ENCODE measurements around the gene ANO7.

The ANO7 gene

GRCh38 chr2:241234066-241234790, 45.8 kb downstream of the ANO7 start:
- CTCF ChIA-PET = interaction anchor here (1.0 to 2.1 kb wide), 3 partner anchors 8 to 19 kb away, joined by 3 to 4 read pairs (median 3); no protein-coding TSS in a partner anchor

GRCh38 chr2:241234962-241235740, 46.7 kb downstream of the ANO7 start:
- ChIA-PET POLR2A (no interaction called here), CTCF (interaction anchor here (2.1 kb wide), 1 partner anchor 18 kb away, joined by 4 read pairs; no protein-coding TSS in a partner anchor)
- no peaks in the 10 kb centered on the region for H3K4me1 ChIP-seq (ENCODE audit: control extremely low read depth in 1 of 4, control insufficient read depth in 4 of 4, insufficient read depth in 4 of 4, low read length in 3 of 4)
- H3K9me3 ChIP-seq (ENCODE audit: control extremely low read depth in 1 of 5, control insufficient read depth in 4 of 5, insufficient read depth in 2 of 5, low read depth in 1 of 5, low read length in 4 of 5) = no peaks in the 10 kb centered on the region
- H3K36me3 ChIP-seq (ENCODE audit: control insufficient read depth in 4 of 4, insufficient read depth in 4 of 4, low read length in 3 of 4) = peaks cover 21 to 94% (median 79%) of the 10 kb centered on the region in 4 experiments
- WGBS (ENCODE audit: insufficient coverage) = 92% methylated on average over 15 of the region's 26 CpGs
- H3K27ac ChIP-seq (ENCODE audit: insufficient read depth in 1 of 2, low read depth in 1 of 2, low read length in 2 of 2, poor library complexity in 1 of 2, severe bottlenecking in 2 of 2) = no peak overlapping the region
- no peak overlapping the region for H3K4me3 ChIP-seq (ENCODE audit: control insufficient read depth in 1 of 7, extremely low read depth in 1 of 7, insufficient read depth in 4 of 7, low read depth in 2 of 7, low read length in 6 of 7)
- H3K27me3 ChIP-seq (replicated peaks in 2 of 5; ENCODE audit: control insufficient read depth in 4 of 5, insufficient read depth in 5 of 5, low read length in 4 of 5) = no peaks in the 10 kb centered on the region
- DNase-seq = no peak

More at GRCh38 chr2:241234066-241234790, 45.8 kb downstream of the ANO7 start:
- no peak overlapping the region for H3K27ac ChIP-seq (ENCODE audit: insufficient read depth in 1 of 2, low read depth in 1 of 2, low read length in 2 of 2, poor library complexity in 1 of 2, severe bottlenecking in 2 of 2)
- DNase-seq = no peak
- no peaks in the 10 kb centered on the region for H3K9me3 ChIP-seq (ENCODE audit: control extremely low read depth in 1 of 5, control insufficient read depth in 4 of 5, insufficient read depth in 2 of 5, low read depth in 1 of 5, low read length in 4 of 5)
- H3K36me3 ChIP-seq (ENCODE audit: control insufficient read depth in 4 of 4, insufficient read depth in 4 of 4, low read length in 3 of 4) = peaks cover 18 to 94% (median 79%) of the 10 kb centered on the region in 4 experiments
- H3K27me3 ChIP-seq (replicated peaks in 2 of 5; ENCODE audit: control insufficient read depth in 4 of 5, insufficient read depth in 5 of 5, low read length in 4 of 5) = no peaks in the 10 kb centered on the region
- WGBS (ENCODE audit: insufficient coverage) = 96% methylated on average over 21 of the region's 21 CpGs
- no peak overlapping the region for H3K4me3 ChIP-seq (ENCODE audit: control insufficient read depth in 1 of 7, extremely low read depth in 1 of 7, insufficient read depth in 4 of 7, low read depth in 2 of 7, low read length in 6 of 7)
- no peaks in the 10 kb centered on the region for H3K4me1 ChIP-seq (ENCODE audit: control extremely low read depth in 1 of 4, control insufficient read depth in 4 of 4, insufficient read depth in 4 of 4, low read length in 3 of 4)
- POLR2A ChIA-PET = no interaction called here

GRCh38 chr2:241235859-241236593, 47.5 kb downstream of the ANO7 start:
- H3K4me3 ChIP-seq (ENCODE audit: control insufficient read depth in 1 of 7, extremely low read depth in 1 of 7, insufficient read depth in 4 of 7, low read depth in 2 of 7, low read length in 6 of 7) = no peak overlapping the region
- POLR2A ChIA-PET = no interaction called here
- no peak overlapping the region for H3K27ac ChIP-seq (ENCODE audit: insufficient read depth in 1 of 2, low read depth in 1 of 2, low read length in 2 of 2, poor library complexity in 1 of 2, severe bottlenecking in 2 of 2)
- peaks cover 21 to 94% (median 79%) of the 10 kb centered on the region in 4 experiments for H3K36me3 ChIP-seq (ENCODE audit: control insufficient read depth in 4 of 4, insufficient read depth in 4 of 4, low read length in 3 of 4)
- WGBS (ENCODE audit: insufficient coverage) = 94% methylated on average over 26 of the region's 30 CpGs
- no peaks in the 10 kb centered on the region for H3K4me1 ChIP-seq (ENCODE audit: control extremely low read depth in 1 of 4, control insufficient read depth in 4 of 4, insufficient read depth in 4 of 4, low read length in 3 of 4)
- H3K27me3 ChIP-seq (replicated peaks in 2 of 5; ENCODE audit: control insufficient read depth in 4 of 5, insufficient read depth in 5 of 5, low read length in 4 of 5) = no peaks in the 10 kb centered on the region
- CTCF ChIA-PET = interaction anchor here (2.1 kb wide), 1 partner anchor 17 kb away, joined by 4 read pairs; no protein-coding TSS in a partner anchor
- DNase-seq = no peak
- H3K9me3 ChIP-seq (ENCODE audit: control extremely low read depth in 1 of 5, control insufficient read depth in 4 of 5, insufficient read depth in 2 of 5, low read depth in 1 of 5, low read length in 4 of 5) = no peaks in the 10 kb centered on the region

GRCh38 chr2:241237047-241237446, 48.6 kb downstream of the ANO7 start:
- CTCF ChIA-PET = no interaction called here
- no peak for DNase-seq
- Histone ChIP-seq H3K9me3 (ENCODE audit: control extremely low read depth in 1 of 5, control insufficient read depth in 4 of 5, insufficient read depth in 2 of 5, low read depth in 1 of 5, low read length in 4 of 5) (no peaks in the 10 kb centered on the region), H3K4me3 (ENCODE audit: control insufficient read depth in 1 of 7, extremely low read depth in 1 of 7, insufficient read depth in 4 of 7, low read depth in 2 of 7, low read length in 6 of 7) (no peak overlapping the region), H3K36me3 (ENCODE audit: control insufficient read depth in 4 of 4, insufficient read depth in 4 of 4, low read length in 3 of 4) (peaks cover 17 to 96% (median 78%) of the 10 kb centered on the region in 4 experiments), H3K4me1 (ENCODE audit: control extremely low read depth in 1 of 4, control insufficient read depth in 4 of 4, insufficient read depth in 4 of 4, low read length in 3 of 4) (no peaks in the 10 kb centered on the region), H3K27ac (ENCODE audit: insufficient read depth in 1 of 2, low read depth in 1 of 2, low read length in 2 of 2, poor library complexity in 1 of 2, severe bottlenecking in 2 of 2) (no peak overlapping the region), H3K27me3 (replicated peaks in 2 of 5; ENCODE audit: control insufficient read depth in 4 of 5, insufficient read depth in 5 of 5, low read length in 4 of 5) (no peaks in the 10 kb centered on the region)
- POLR2A ChIA-PET = no interaction called here
- 100% methylated on average over 2 of the region's 6 CpGs for WGBS (ENCODE audit: insufficient coverage)

GRCh38 chr2:241237949-241238371, 49.5 kb downstream of the ANO7 start:
- no peak overlapping the region for H3K4me3 ChIP-seq (ENCODE audit: control insufficient read depth in 1 of 7, extremely low read depth in 1 of 7, insufficient read depth in 4 of 7, low read depth in 2 of 7, low read length in 6 of 7)
- H3K27me3 ChIP-seq (replicated peaks in 2 of 5; ENCODE audit: control insufficient read depth in 4 of 5, insufficient read depth in 5 of 5, low read length in 4 of 5) = no peaks in the 10 kb centered on the region
- H3K36me3 ChIP-seq (ENCODE audit: control insufficient read depth in 4 of 4, insufficient read depth in 4 of 4, low read length in 3 of 4) = peaks cover 17 to 97% (median 82%) of the 10 kb centered on the region in 4 experiments
- DNase-seq = no peak
- no peak overlapping the region for H3K27ac ChIP-seq (ENCODE audit: insufficient read depth in 1 of 2, low read depth in 1 of 2, low read length in 2 of 2, poor library complexity in 1 of 2, severe bottlenecking in 2 of 2)
- CTCF ChIA-PET = no interaction called here
- 98% methylated on average over 7 of the region's 12 CpGs for WGBS (ENCODE audit: insufficient coverage)
- H3K9me3 ChIP-seq (ENCODE audit: control extremely low read depth in 1 of 5, control insufficient read depth in 4 of 5, insufficient read depth in 2 of 5, low read depth in 1 of 5, low read length in 4 of 5) = no peaks in the 10 kb centered on the region
- H3K4me1 ChIP-seq (ENCODE audit: control extremely low read depth in 1 of 4, control insufficient read depth in 4 of 4, insufficient read depth in 4 of 4, low read length in 3 of 4) = no peaks in the 10 kb centered on the region
- POLR2A ChIA-PET = no interaction called here

GRCh38 chr2:241238693-241239198, 50.3 kb downstream of the ANO7 start:
- no peak overlapping the region for H3K4me3 ChIP-seq (ENCODE audit: control insufficient read depth in 1 of 7, extremely low read depth in 1 of 7, insufficient read depth in 4 of 7, low read depth in 2 of 7, low read length in 6 of 7)
- 91% methylated on average over 4 of the region's 5 CpGs for WGBS (ENCODE audit: insufficient coverage)
- H3K4me1 ChIP-seq (ENCODE audit: control extremely low read depth in 1 of 4, control insufficient read depth in 4 of 4, insufficient read depth in 4 of 4, low read length in 3 of 4) = no peaks in the 10 kb centered on the region
- POLR2A ChIA-PET = no interaction called here
- peaks cover 17 to 97% (median 82%) of the 10 kb centered on the region in 4 experiments for H3K36me3 ChIP-seq (ENCODE audit: control insufficient read depth in 4 of 4, insufficient read depth in 4 of 4, low read length in 3 of 4)
- H3K27me3 ChIP-seq (replicated peaks in 2 of 5; ENCODE audit: control insufficient read depth in 4 of 5, insufficient read depth in 5 of 5, low read length in 4 of 5) = no peaks in the 10 kb centered on the region
- H3K27ac ChIP-seq (ENCODE audit: insufficient read depth in 1 of 2, low read depth in 1 of 2, low read length in 2 of 2, poor library complexity in 1 of 2, severe bottlenecking in 2 of 2) = no peak overlapping the region
- no peak for DNase-seq
- no peaks in the 10 kb centered on the region for H3K9me3 ChIP-seq (ENCODE audit: control extremely low read depth in 1 of 5, control insufficient read depth in 4 of 5, insufficient read depth in 2 of 5, low read depth in 1 of 5, low read length in 4 of 5)
- CTCF ChIA-PET = no interaction called here

All from common myeloid progenitor, CD34-positive (primary cell).